ENCODE data around the gene SFI1. TPM values are rescaled to one million over a fixed set of nuclear protein-coding genes. Genes with fewer than 3 reads are reported as not detected.

SFI1 gene
- polyA plus RNA-seq, 4 donors = 15.4 to 51.4 (median 36.2) TPM

GRCh38 chr22:31615491-31615860 is 119.1 kb downstream of the SFI1 start:
- no peak for DNase-seq (ENCODE audit: low read depth in 4 of 4, low spot score in 2 of 4)

- DNase-seq (ENCODE audit: low read depth in 4 of 4, low spot score in 2 of 4) = no peak
Measured at GRCh38 chr22:31615940-31616314, 119.6 kb downstream of the SFI1 start.

GRCh38 chr22:31616315-31616980 is 120.1 kb downstream of the SFI1 start:
- DNase-seq (ENCODE audit: low read depth in 4 of 4, low spot score in 2 of 4) = no peak

- no peak for DNase-seq (ENCODE audit: low read depth in 4 of 4, low spot score in 2 of 4)
Measured at GRCh38 chr22:31618057-31618456, 121.7 kb downstream of the SFI1 start.

- no peak for DNase-seq (ENCODE audit: low read depth in 4 of 4, low spot score in 2 of 4)
Measured at GRCh38 chr22:31618471-31619176, 122.3 kb downstream of the SFI1 start.

GRCh38 chr22:31619611-31620300 is 123.4 kb downstream of the SFI1 start:
- no peak for DNase-seq (ENCODE audit: low read depth in 4 of 4, low spot score in 2 of 4)

- DNase-seq (ENCODE audit: low read depth in 4 of 4, low spot score in 2 of 4) = no peak
Measured at GRCh38 chr22:31620756-31621480, 124.6 kb downstream of the SFI1 start.

- no peak for DNase-seq (ENCODE audit: low read depth in 4 of 4, low spot score in 2 of 4)
Measured at GRCh38 chr22:31621507-31622124, 125.3 kb downstream of the SFI1 start.

GRCh38 chr22:31622980-31623379 is 126.6 kb downstream of the SFI1 start:
- no peak for DNase-seq (ENCODE audit: low read depth in 4 of 4, low spot score in 2 of 4)

- DNase-seq (ENCODE audit: low read depth in 4 of 4, low spot score in 2 of 4) = no peak
Measured at GRCh38 chr22:31623592-31624304, 127.4 kb downstream of the SFI1 start.

- no peak for DNase-seq (ENCODE audit: low read depth in 4 of 4, low spot score in 2 of 4)
Measured at GRCh38 chr22:31625257-31625640, 128.9 kb downstream of the SFI1 start.

- DNase-seq (ENCODE audit: low read depth in 4 of 4, low spot score in 2 of 4) = no peak
Measured at GRCh38 chr22:31625661-31626426, 129.5 kb downstream of the SFI1 start.

GRCh38 chr22:31626427-31627150 is 130.3 kb downstream of the SFI1 start:
- DNase-seq (ENCODE audit: low read depth in 4 of 4, low spot score in 2 of 4) = no peak

GRCh38 chr22:31627223-31627731 is 130.9 kb downstream of the SFI1 start:
- DNase-seq (ENCODE audit: low read depth in 4 of 4, low spot score in 2 of 4) = no peak

- no peak for DNase-seq (ENCODE audit: low read depth in 4 of 4, low spot score in 2 of 4)
Measured at GRCh38 chr22:31628362-31628761, 132.0 kb downstream of the SFI1 start.

- DNase-seq (ENCODE audit: low read depth in 4 of 4, low spot score in 2 of 4) = no peak
Measured at GRCh38 chr22:31628969-31629708, 132.8 kb downstream of the SFI1 start.

GRCh38 chr22:31629741-31630184 is 133.4 kb downstream of the SFI1 start:
- DNase-seq (ENCODE audit: low read depth in 4 of 4, low spot score in 2 of 4) = no peak
